IMR-90 (cell line): ENCODE measurements around the gene KCNMB2. TPM values are rescaled to one million over a fixed set of nuclear protein-coding genes. Genes with fewer than 3 reads are reported as not detected.

Experiments
- ATAC-seq: fragments of 200-7000 bp; cut with Tn5 transposase; 2 replicates; pipeline ENCODE4 v1.9.1; 2020; ENCODE audit warnings: low read depth, mild to moderate bottlenecking, moderate library complexity
- BruUV-seq: library from RNA; stranded (reverse); fragments of 400-500 nt; replicated peaks from 2 replicates; lab custom pipeline; 2021; lab: Mats Ljungman, UMichigan
- CTCF ChIA-PET: fragments of 300-600 bp; formaldehyde crosslinking; extraction: SDS; loops from one replicate; lab custom pipeline; 2021; ENCODE audit warnings: antibody characterized with exemption; lab: Yijun Ruan, JAX
- POLR2A ChIA-PET: fragments of 300-600 bp; sonication (Branson Sonifier 250); formaldehyde crosslinking; loops from one replicate; lab custom pipeline; 2022; ENCODE audit warnings: antibody characterized with exemption; ENCODE audit not compliant: unreplicated experiment; lab: Charles Lee
- DNase-seq: peaks from one replicate; pipeline ENCODE4 v3.0.0; 2013
- H2AFZ ChIP-seq: replicated peaks from 2 replicates; pipeline ENCODE3; 2013; ENCODE audit warnings: low read length, mild to moderate bottlenecking; ENCODE audit not compliant: poor library complexity
- H2AK5ac ChIP-seq: 2 replicates; pipeline ENCODE4 v1.6.1; 2013; ENCODE audit warnings: low read depth, low read length, inconsistent platforms
- H2AK9ac ChIP-seq: replicated peaks from 2 replicates; pipeline ENCODE3; 2013; ENCODE audit warnings: mild to moderate bottlenecking, low read depth, low read length, moderate library complexity; ENCODE audit not compliant: poor library complexity
- H2BK120ac ChIP-seq: 2 replicates; pipeline ENCODE4 v1.6.1; 2013; ENCODE audit warnings: low read depth, low read length, inconsistent platforms
- H2BK15ac ChIP-seq: 3 replicates; pipeline ENCODE4 v1.6.1; 2013; ENCODE audit warnings: low read depth, low read length, inconsistent platforms
- H2BK20ac ChIP-seq: 2 replicates; pipeline ENCODE4 v1.6.1; 2013; ENCODE audit warnings: low read depth, mild to moderate bottlenecking, inconsistent platforms, low read length, moderate library complexity
- H2BK5ac ChIP-seq: 2 replicates; pipeline ENCODE4 v1.6.1; 2013; ENCODE audit warnings: mild to moderate bottlenecking, low read depth, low read length, inconsistent platforms; ENCODE audit not compliant: poor library complexity, severe bottlenecking
- H3K14ac ChIP-seq: replicated peaks from 2 replicates; pipeline ENCODE4 v1.6.1; 2013; ENCODE audit warnings: low read depth, low read length, inconsistent platforms
- H3K18ac ChIP-seq: 2 replicates; pipeline ENCODE4 v1.6.1; 2013; ENCODE audit warnings: low read depth, low read length, control low read depth
- H3K23ac ChIP-seq: 2 replicates; pipeline ENCODE4 v1.6.1; 2013; ENCODE audit warnings: low read depth, low read length, inconsistent platforms
- H3K27ac ChIP-seq: 2 replicates; pipeline ENCODE4 v1.5.1; 2013; ENCODE audit warnings: mild to moderate bottlenecking, control low read depth, low read length; ENCODE audit not compliant: insufficient read depth
- H3K27me3 ChIP-seq: 2 replicates; pipeline ENCODE4 v1.6.1; 2013; ENCODE audit warnings: low read length; ENCODE audit not compliant: control insufficient read depth, insufficient read depth
- H3K36me3 ChIP-seq: 2 replicates; pipeline ENCODE4 v1.6.1; 2013; ENCODE audit warnings: low read length, mixed read lengths; ENCODE audit not compliant: control insufficient read depth, insufficient read depth
- H3K4ac ChIP-seq: 2 replicates; pipeline ENCODE4 v1.6.1; 2013; ENCODE audit warnings: low read depth, low read length, inconsistent platforms
- H3K4me1 ChIP-seq: 2 replicates; pipeline ENCODE4 v1.6.1; 2013; ENCODE audit warnings: low read length, mixed read lengths; ENCODE audit not compliant: control insufficient read depth, insufficient read depth
- H3K4me2 ChIP-seq: 2 replicates; pipeline ENCODE4 v1.6.1; 2013; ENCODE audit warnings: low read depth, mild to moderate bottlenecking, control low read depth, low read length, moderate library complexity
- H3K4me3 ChIP-seq: 2 replicates; pipeline ENCODE4 v1.5.1; 2013; ENCODE audit warnings: low read depth, mild to moderate bottlenecking, control low read depth, low read length, moderate library complexity; ENCODE audit not compliant: insufficient read depth
- H3K56ac ChIP-seq: 2 replicates; pipeline ENCODE4 v1.6.1; 2013; ENCODE audit warnings: low read length, inconsistent platforms; ENCODE audit not compliant: insufficient read depth; ENCODE audit errors: extremely low read depth
- H3K79me1 ChIP-seq, 2 experiments: 2 replicates each; pipeline ENCODE4 v1.6.1; 2013; ENCODE audit warnings: low read length in 2 of 2, inconsistent platforms in 1 of 2, low read depth in 1 of 2
- H3K9ac ChIP-seq: 2 replicates; pipeline ENCODE4 v1.6.1; 2013; ENCODE audit warnings: low read depth, low read length, control low read depth
- H3K9me1 ChIP-seq: 2 replicates; pipeline ENCODE4 v1.6.1; 2013; ENCODE audit warnings: low read length, inconsistent platforms; ENCODE audit not compliant: insufficient read depth
- H3K9me3 ChIP-seq: 2 replicates; pipeline ENCODE4 v1.6.1; 2013; ENCODE audit warnings: low read length; ENCODE audit not compliant: control insufficient read depth, insufficient read depth
- H4K20me1 ChIP-seq: 2 replicates; pipeline ENCODE4 v1.6.1; 2013; ENCODE audit warnings: low read length, inconsistent platforms; ENCODE audit not compliant: insufficient read depth
- H4K5ac ChIP-seq: 2 replicates; pipeline ENCODE4 v1.6.1; 2013; ENCODE audit warnings: mild to moderate bottlenecking, low read depth, low read length, control low read depth
- H4K8ac ChIP-seq, 2 experiments: 2 replicates each; pipeline ENCODE4 v1.6.1; 2013; ENCODE audit warnings: low read depth in 2 of 2, low read length in 2 of 2, control low read depth in 1 of 2, inconsistent platforms in 1 of 2
- H4K91ac ChIP-seq: 2 replicates; pipeline ENCODE4 v1.6.1; 2013; ENCODE audit warnings: low read depth, low read length, inconsistent platforms; ENCODE audit not compliant: insufficient read depth
- CEBPB ChIP-seq: IDR thresholded peaks from 2 replicates; pipeline ENCODE4 v1.6.1; 2012; ENCODE audit warnings: low read depth, low read length, improper control_type of control experiment
- ELK1 ChIP-seq: fragments of 150-350 bp; IDR thresholded peaks from 2 replicates; pipeline ENCODE4 v1.6.1; 2016; ENCODE audit warnings: low read depth, mild to moderate bottlenecking, low read length, moderate library complexity, borderline replicate concordance
- MAFK ChIP-seq: IDR thresholded peaks from 2 replicates; pipeline ENCODE4 v1.6.1; 2012; ENCODE audit warnings: low read depth, low read length, improper control_type of control experiment
- MAZ ChIP-seq: IDR thresholded peaks from 2 replicates; pipeline ENCODE4 v1.6.1; 2012; ENCODE audit warnings: low read depth, mild to moderate bottlenecking, low read length, improper control_type of control experiment, moderate library complexity, borderline replicate concordance
- POLR2A ChIP-seq: IDR thresholded peaks from 2 replicates; pipeline ENCODE4 v1.6.1; 2012; ENCODE audit warnings: mild to moderate bottlenecking, low read depth, low read length
- RAD21 ChIP-seq: IDR thresholded peaks from 2 replicates; pipeline ENCODE4 v1.6.1; 2012; ENCODE audit warnings: low read length, improper control_type of control experiment
- RCOR1 ChIP-seq: IDR thresholded peaks from 2 replicates; pipeline ENCODE4 v1.6.1; 2012; ENCODE audit warnings: mild to moderate bottlenecking, low read length, improper control_type of control experiment; ENCODE audit not compliant: insufficient replicate concordance
- RFX5 ChIP-seq: IDR thresholded peaks from 2 replicates; pipeline ENCODE4 v1.8.0; 2012; ENCODE audit warnings: low read depth, mild to moderate bottlenecking, low read length, moderate library complexity
- WGBS, 2 experiments: methylation state at CpG; one replicate each; pipeline versions ENCODE4 v1.1.5 to v1.1.7; 2013; ENCODE audit warnings: missing lambda C conversion rate in 2 of 2; ENCODE audit not compliant: insufficient read length in 1 of 2; ENCODE audit errors: extremely low coverage in 2 of 2; 5-methylcytosine and 5-hydroxymethylcytosine counted together
- dilution Hi-C: fragments of 300-500 bp; cut with HindIII; formaldehyde crosslinking; loops from one replicate; pipeline ENCODE4 v1.14.3; 2018; ENCODE audit warnings: low sequenced_read_pairs; ENCODE audit not compliant: unreplicated experiment
- in situ Hi-C: fragments of 300-500 bp; cut with MboI; formaldehyde crosslinking; loops from 3 replicates; pipeline ENCODE4 v1.14.3; 2019; ENCODE audit warnings: low sequenced_read_pairs, inconsistent platforms, mixed read lengths
- intact Hi-C: fragments of 100-400 bp; cut with micrococcal nuclease; formaldehyde crosslinking; loops from 2 replicates; pipeline ENCODE4 v1.10.0; 2022
- polyA plus RNA-seq, 3 experiments: library from polyadenylated mRNA; depleted of rRNA; stranded (reverse); fragments of >200 nt; gene quantifications; 2 replicates each; pipeline ENCODE4 v1.2.3, GENCODE V29; 2012; ENCODE audit warnings: low replicate concordance in 1 of 3
- total RNA-seq: library from RNA; depleted of rRNA; stranded (reverse); fragments of >200 nt; gene quantifications from 2 replicates; pipeline ENCODE4 v1.2.3, GENCODE V29; 2012

KCNMB2 gene
- total and polyA plus RNA-seq, 2 of the 4 experiments (the other 2 are of a cell fraction): not detected

GRCh38 chr3:178525251-178525650, 11.0 kb upstream of the KCNMB2 start:
- Histone ChIP-seq H3K27me3 (no peaks in the 10 kb centered on the region), H3K9ac (no peak overlapping the region), H3K36me3 (no peaks in the 10 kb centered on the region), H2BK20ac (no peak overlapping the region), H4K20me1 (no peaks in the 10 kb centered on the region), H2AFZ (no peak overlapping the region), H2BK15ac (no peak overlapping the region), H2BK120ac (no peak overlapping the region), H4K91ac (no peak overlapping the region), H3K18ac (no peak overlapping the region), H2AK5ac (no peak overlapping the region), H3K9me3 (no peaks in the 10 kb centered on the region), H3K14ac (no peak overlapping the region), H2AK9ac (no peak overlapping the region), H3K4me1 (no peaks in the 10 kb centered on the region), H4K5ac (no peak overlapping the region), H3K23ac (no peak overlapping the region), H4K8ac (no peak overlapping the region), H3K79me1 (no peaks in the 10 kb centered on the region), H2BK5ac (no peak overlapping the region), H3K4me2 (no peak overlapping the region), H3K56ac (no peak overlapping the region), H3K4ac (no peak overlapping the region), H3K4me3 (no peak overlapping the region), H3K27ac (no peak overlapping the region), H3K9me1 (no peaks in the 10 kb centered on the region)
- ChIA-PET POLR2A (no interaction called here), CTCF (no interaction called here)
- dilution Hi-C loops (no loop called here), intact Hi-C loops (no loop called here), in situ Hi-C loops (no loop called here)
- no CpG with 5 or more reads among the region's 3 CpGs for WGBS, 2 experiments
- DNase-seq (no peak), ATAC-seq (no peak)
- no peak for TF ChIP-seq CEBPB
- TF ChIP-seq RCOR1: no peak
- peak; percentile 89 for TF ChIP-seq MAFK
- no peak for TF ChIP-seq RAD21
- TF ChIP-seq POLR2A: no peak
- no peak for TF ChIP-seq RFX5
- TF ChIP-seq MAZ: no peak
- no peak for TF ChIP-seq ELK1
- BruUV-seq: no TSS peak
